ENCODE results near the gene SOBP.

DNA sequence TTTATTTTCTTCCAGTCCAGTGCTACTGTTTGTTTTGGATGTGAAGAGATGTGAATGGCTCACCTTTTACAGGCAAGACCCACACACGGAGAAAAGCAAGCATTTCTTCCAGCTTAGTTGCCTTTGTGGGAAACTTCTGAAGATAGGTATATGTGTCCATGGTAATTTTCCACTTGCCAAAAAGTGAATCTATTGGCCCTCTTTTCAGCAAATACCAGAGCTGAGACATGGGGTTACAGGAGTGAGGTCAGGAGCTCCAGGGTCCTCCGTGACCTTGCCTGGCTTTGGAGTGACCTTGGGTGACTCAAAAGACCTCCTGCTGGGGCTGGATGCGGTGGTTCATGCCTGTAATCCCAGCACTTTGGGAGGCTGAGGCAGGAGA, 167.4 kb downstream of the SOBP start:
- TF ChIP-seq CTCF (IDR thresholded peaks at IDR 0.05) (no peak), POLR2AphosphoS5 (IDR thresholded peaks at IDR 0.05) (no peak), POLR2A (IDR thresholded peaks at IDR 0.05) (no peak), EP300 (IDR thresholded peaks at IDR 0.05) (no peak)
